HL-60 (cell line): ENCODE results near the gene NINJ1.

Source experiments
- CTCF ChIP-seq: IDR thresholded peaks from one replicate; pipeline ENCODE4 v1.5.1; 2011; ENCODE audit warnings: low read length, control low read depth, inconsistent platforms; ENCODE audit not compliant: insufficient read depth
- POLR2AphosphoS5 ChIP-seq: IDR thresholded peaks from 2 replicates; pipeline ENCODE4 v1.6.1; 2012; ENCODE audit warnings: low read depth

GRCh38 chr9:93115486-93116071, 18.5 kb downstream of the NINJ1 start:
- TF ChIP-seq CTCF = no peak
- no peak for TF ChIP-seq POLR2AphosphoS5
